Stimulated activated CD8-positive, alpha-beta memory T cell treated with anti-CD3 and anti-CD28 coated beads, Interleukin-4, amount 100 ng/mL, for 4 hours (primary cell): ENCODE data around the gene SP140L.
"Not testable (repeated sequence)": the region's sequence is repeated elsewhere in the genome, so short reads cannot be mapped to it uniquely, and the experiment has no call there.

Experiments used
- DNase-seq, 2 donors: peaks; one replicate each; pipeline ENCODE4 v3.0.0-alpha.2; 2020; ENCODE audit warnings: low read depth in 2 of 2, low spot score in 1 of 2

The SP140L gene

GRCh38 chr2:230362030-230362691 is 35.2 kb downstream of the SP140L start:
- no peak for DNase-seq

- DNase-seq: no peak
These were observed 55.1 kb downstream of the SP140L start for GRCh38 chr2:230382108-230382507.

GRCh38 chr2:230383453-230383852 is 56.5 kb downstream of the SP140L start:
- no peak for DNase-seq

GRCh38 chr2:230384986-230385385 is 58.0 kb downstream of the SP140L start:
- DNase-seq: no peak

GRCh38 chr2:230394301-230394700 is 67.3 kb downstream of the SP140L start:
- DNase-seq: no peak

GRCh38 chr2:230398698-230399097 is 71.7 kb downstream of the SP140L start:
- DNase-seq: not testable (repeated sequence)

GRCh38 chr2:230400041-230400440 is 73.0 kb downstream of the SP140L start:
- DNase-seq: no peak

- no peak for DNase-seq
These were observed 73.5 kb downstream of the SP140L start for GRCh38 chr2:230400454-230400853.

GRCh38 chr2:230401026-230401425 is 74.0 kb downstream of the SP140L start:
- not testable (repeated sequence) for DNase-seq

- no peak for DNase-seq
These were observed 76.8 kb downstream of the SP140L start for GRCh38 chr2:230403746-230404145.

- DNase-seq: no peak
These were observed 78.8 kb downstream of the SP140L start for GRCh38 chr2:230405824-230406223.

GRCh38 chr2:230408244-230408842 is 81.3 kb downstream of the SP140L start:
- no peak for DNase-seq

- not testable (repeated sequence) for DNase-seq
These were observed 82.3 kb downstream of the SP140L start for GRCh38 chr2:230409316-230409715.

- no peak for DNase-seq
These were observed 83.3 kb downstream of the SP140L start for GRCh38 chr2:230410263-230410662.

GRCh38 chr2:230410861-230411569 is 84.0 kb downstream of the SP140L start:
- no peak for DNase-seq

- DNase-seq: peak in 1 of 2 donors; percentile 36
These were observed 84.8 kb downstream of the SP140L start for GRCh38 chr2:230411570-230412370.

GRCh38 chr2:230412371-230412711 is 85.3 kb downstream of the SP140L start:
- DNase-seq: no peak

GRCh38 chr2:230412846-230413245 is 85.9 kb downstream of the SP140L start:
- no peak for DNase-seq

GRCh38 chr2:230413479-230413878 is 86.5 kb downstream of the SP140L start:
- DNase-seq: no peak

GRCh38 chr2:230414302-230414701 is 87.3 kb downstream of the SP140L start:
- DNase-seq: no peak

GRCh38 chr2:230416061-230416721 is 89.2 kb downstream of the SP140L start, which contains the start of gene SP100:
Gene SP100, plus strand, starts transcription at chr2:230416201. Its CDS starts 96 bp downstream, at chr2:230416297.
- DNase-seq: peak; percentile 63 to 70
